ENCODE results near the gene SPX.

The SPX gene

DNA sequence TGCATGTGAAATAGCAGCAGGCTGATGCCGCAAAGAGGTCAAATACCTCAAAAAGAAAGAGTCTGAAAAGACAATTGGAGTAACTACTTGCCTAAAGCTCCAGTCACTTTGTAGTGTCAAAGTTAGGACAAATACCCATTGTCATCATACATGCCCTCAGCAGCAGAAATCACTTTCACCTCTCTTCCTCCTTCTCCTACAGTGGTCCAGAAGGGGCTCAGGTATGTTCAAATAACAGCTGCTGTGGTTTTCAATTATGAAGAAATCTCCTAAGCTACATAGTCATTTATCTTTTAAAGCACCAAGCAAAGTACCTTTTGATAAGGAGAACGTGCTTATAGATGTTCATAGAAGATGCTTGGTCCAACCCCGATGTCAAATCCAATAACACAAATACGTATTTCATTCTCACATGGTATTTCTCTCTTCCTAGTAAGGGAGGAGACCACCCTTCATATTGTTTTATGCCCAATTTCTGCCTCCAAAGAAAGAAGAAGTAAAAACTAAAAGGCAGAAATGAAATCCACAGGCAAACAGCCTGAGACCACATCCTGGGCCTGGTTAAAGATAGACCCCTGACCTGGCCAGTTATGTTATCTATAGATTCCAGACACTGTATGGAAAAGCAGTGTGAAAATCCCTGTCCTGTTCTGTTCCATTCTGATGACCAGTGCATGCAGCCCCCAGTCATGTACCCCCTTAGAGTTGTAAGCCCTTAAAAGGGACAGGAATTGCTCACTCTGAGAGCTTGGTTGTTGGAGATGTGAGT lies 54.8 kb downstream of the SPX start:
- no peak for DNase-seq (ENCODE audit: low read depth in 2 of 2)

Data from stimulated activated CD8-positive, alpha-beta memory T cell treated with anti-CD3 and anti-CD28 coated beads, Interleukin-7, amount 100 ng/mL, for 4 hours (primary cell).